Loucy (cell line): ENCODE measurements around the gene SLC39A3.

Experiments
- H2AFZ ChIP-seq: fragments of 200-600 bp; sonication (generic); 2 replicates; pipeline ENCODE4 v1.6.0; 2016; ENCODE audit warnings: antibody characterized with exemption, mild to moderate bottlenecking, low read length, moderate library complexity
- H3F3A ChIP-seq: fragments of 200-600 bp; 2 replicates; pipeline ENCODE4 v1.6.0; 2016; ENCODE audit warnings: antibody characterized with exemption, low read depth, mild to moderate bottlenecking
- H3K27me3 ChIP-seq: fragments of 200-600 bp; sonication (generic); 2 replicates; pipeline ENCODE4 v1.6.1; 2014; ENCODE audit warnings: low read length, mild to moderate bottlenecking; ENCODE audit not compliant: insufficient read depth, poor library complexity, severe bottlenecking
- H3K36me3 ChIP-seq: fragments of 200-600 bp; sonication (generic); 2 replicates; pipeline ENCODE4 v1.6.1; 2016; ENCODE audit warnings: low read length; ENCODE audit not compliant: insufficient read depth
- H3K4me1 ChIP-seq: fragments of 200-600 bp; sonication (generic); 2 replicates; pipeline ENCODE4 v1.5.1; 2014; ENCODE audit warnings: low read length, mild to moderate bottlenecking; ENCODE audit not compliant: insufficient read depth, poor library complexity, severe bottlenecking
- H3K4me2 ChIP-seq: fragments of 200-600 bp; sonication (generic); 2 replicates; pipeline ENCODE4 v1.6.0; 2014; ENCODE audit warnings: antibody characterized with exemption, low read length, low read depth, mild to moderate bottlenecking; ENCODE audit not compliant: poor library complexity, severe bottlenecking
- H3K4me3 ChIP-seq: fragments of 200-600 bp; sonication (generic); 2 replicates; pipeline ENCODE4 v1.5.1; 2014; ENCODE audit warnings: low read length, mild to moderate bottlenecking, mixed read lengths; ENCODE audit not compliant: poor library complexity, severe bottlenecking
- H3K79me2 ChIP-seq: fragments of 200-600 bp; sonication (generic); 2 replicates; pipeline ENCODE4 v1.6.1; 2014; ENCODE audit warnings: low read length; ENCODE audit not compliant: insufficient read depth
- H3K9ac ChIP-seq: fragments of 200-600 bp; sonication (generic); 2 replicates; pipeline ENCODE4 v1.6.0; 2014; ENCODE audit warnings: mild to moderate bottlenecking, low read depth, low read length, moderate library complexity; ENCODE audit not compliant: poor library complexity, severe bottlenecking
- H3K9me2 ChIP-seq: fragments of 200-600 bp; sonication (generic); replicated peaks from 2 replicates; pipeline ENCODE4 v1.6.1; 2016; ENCODE audit warnings: low read depth, low read length, mixed read lengths
- H3K9me3 ChIP-seq: fragments of 200-600 bp; sonication (generic); 2 replicates; pipeline ENCODE4 v1.6.1; 2014; ENCODE audit warnings: mild to moderate bottlenecking, antibody characterized with exemption, low read length, low read depth; ENCODE audit not compliant: insufficient read depth
- H4K20me1 ChIP-seq: fragments of 200-600 bp; sonication (generic); 2 replicates; pipeline ENCODE4 v1.6.0; 2014; ENCODE audit warnings: antibody characterized with exemption, low read length, mild to moderate bottlenecking; ENCODE audit not compliant: insufficient read depth, poor library complexity, severe bottlenecking
- EZH2phosphoT487 ChIP-seq: fragments of 200-600 bp; IDR thresholded peaks from 2 replicates; pipeline ENCODE4 v1.6.1; 2018; ENCODE audit warnings: antibody characterized with exemption, mild to moderate bottlenecking, moderate library complexity, borderline replicate concordance
- TF ChIP-seq, protein P1 (sequence below): fragments of 200-600 bp; sonication (generic); conservative IDR thresholded peaks from 2 replicates; pipeline ENCODE4 v1.5.1; 2014; ENCODE audit warnings: mild to moderate bottlenecking, antibody characterized with exemption, low read length

Gene SLC39A3, protein sequence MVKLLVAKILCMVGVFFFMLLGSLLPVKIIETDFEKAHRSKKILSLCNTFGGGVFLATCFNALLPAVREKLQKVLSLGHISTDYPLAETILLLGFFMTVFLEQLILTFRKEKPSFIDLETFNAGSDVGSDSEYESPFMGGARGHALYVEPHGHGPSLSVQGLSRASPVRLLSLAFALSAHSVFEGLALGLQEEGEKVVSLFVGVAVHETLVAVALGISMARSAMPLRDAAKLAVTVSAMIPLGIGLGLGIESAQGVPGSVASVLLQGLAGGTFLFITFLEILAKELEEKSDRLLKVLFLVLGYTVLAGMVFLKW

DNA sequence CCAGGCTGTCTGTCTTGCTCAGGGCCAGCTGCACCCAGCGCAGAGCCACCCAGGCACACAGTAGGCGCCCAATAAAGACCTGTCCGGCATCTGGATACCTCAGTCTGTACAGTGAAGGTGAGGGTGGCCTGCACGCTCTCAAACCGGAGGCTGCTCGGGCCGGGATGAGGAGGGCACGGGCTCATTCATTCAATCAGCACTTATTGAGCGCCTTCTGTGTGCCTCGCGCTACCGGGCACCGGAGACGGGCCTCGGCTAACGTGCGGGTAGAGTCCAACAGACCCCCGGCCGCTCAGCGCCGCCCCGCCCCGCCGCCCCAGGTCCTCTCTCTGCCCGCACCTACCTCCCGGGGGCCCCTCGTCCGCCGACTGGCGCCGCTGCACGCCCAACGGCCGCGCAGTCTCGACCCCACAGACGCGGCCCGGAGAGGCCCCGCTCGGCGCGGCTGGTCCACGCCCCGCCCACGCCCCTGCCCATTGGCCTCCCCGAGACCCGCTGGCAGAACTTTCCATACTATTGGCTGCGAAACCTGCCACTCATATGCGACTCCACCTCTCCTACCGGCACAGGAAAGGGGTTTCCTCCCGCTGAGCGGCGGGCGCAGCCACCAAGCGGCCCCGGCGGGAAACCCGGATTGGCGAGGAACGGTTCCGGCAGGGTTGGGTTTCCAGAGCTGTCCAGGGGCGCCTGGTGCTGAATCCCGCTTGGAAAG lies at the start of gene SLC39A3:
Gene SLC39A3, minus strand, starts transcription at position 416 of the 712 bp plus-strand sequence. CDS start 2,760 bp downstream, outside the sequence.
- no peak for TF ChIP-seq EZH2phosphoT487
- TF ChIP-seq, protein P1, sequence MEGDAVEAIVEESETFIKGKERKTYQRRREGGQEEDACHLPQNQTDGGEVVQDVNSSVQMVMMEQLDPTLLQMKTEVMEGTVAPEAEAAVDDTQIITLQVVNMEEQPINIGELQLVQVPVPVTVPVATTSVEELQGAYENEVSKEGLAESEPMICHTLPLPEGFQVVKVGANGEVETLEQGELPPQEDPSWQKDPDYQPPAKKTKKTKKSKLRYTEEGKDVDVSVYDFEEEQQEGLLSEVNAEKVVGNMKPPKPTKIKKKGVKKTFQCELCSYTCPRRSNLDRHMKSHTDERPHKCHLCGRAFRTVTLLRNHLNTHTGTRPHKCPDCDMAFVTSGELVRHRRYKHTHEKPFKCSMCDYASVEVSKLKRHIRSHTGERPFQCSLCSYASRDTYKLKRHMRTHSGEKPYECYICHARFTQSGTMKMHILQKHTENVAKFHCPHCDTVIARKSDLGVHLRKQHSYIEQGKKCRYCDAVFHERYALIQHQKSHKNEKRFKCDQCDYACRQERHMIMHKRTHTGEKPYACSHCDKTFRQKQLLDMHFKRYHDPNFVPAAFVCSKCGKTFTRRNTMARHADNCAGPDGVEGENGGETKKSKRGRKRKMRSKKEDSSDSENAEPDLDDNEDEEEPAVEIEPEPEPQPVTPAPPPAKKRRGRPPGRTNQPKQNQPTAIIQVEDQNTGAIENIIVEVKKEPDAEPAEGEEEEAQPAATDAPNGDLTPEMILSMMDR, result no peak
- Histone ChIP-seq H3K4me3 (peak within 1 kb of the TSS; percentile 100), H4K20me1 (peaks cover 42% of the 10 kb centered on the region), H3K36me3 (peaks cover 24% of the 10 kb centered on the region; the same call in 1 of the 2 replicates), H3K4me2 (peak within 1 kb of the TSS; percentile 78), H3K79me2 (peaks cover 45% of the 10 kb centered on the region), H3K9me3 (peaks cover 5% of the 10 kb centered on the region; the same call in 1 of the 2 replicates), H3K4me1 (peaks cover 17% of the 10 kb centered on the region), H3K9ac (peak within 1 kb of the TSS; percentile 98), H3K9me2 (no peaks in the 10 kb centered on the region), H2AFZ (peak within 1 kb of the TSS; percentile 64; the same call in 1 of the 2 replicates), H3F3A (peaks cover 6% of the 10 kb centered on the region), H3K27me3 (peaks cover 5% of the 10 kb centered on the region)

DNA sequence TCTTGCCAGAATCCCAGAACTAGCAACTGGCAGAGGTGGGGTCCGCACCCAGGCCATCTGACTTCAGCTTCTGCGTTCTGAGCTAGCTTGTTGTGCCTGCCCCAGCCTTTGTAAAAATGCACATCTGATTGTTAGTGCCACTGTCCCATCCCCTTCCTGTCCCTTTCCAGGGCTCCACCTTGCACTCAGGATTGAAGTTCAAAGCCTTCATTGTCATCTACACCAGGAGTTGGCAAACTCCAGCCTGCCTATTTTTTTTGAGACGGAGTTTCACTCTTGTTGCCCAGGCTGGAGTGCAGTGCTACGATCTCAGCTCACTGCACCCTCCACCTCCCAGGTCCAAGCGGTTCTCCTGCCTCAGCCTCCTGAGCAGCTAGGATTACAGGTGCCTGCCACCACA lies 48.4 kb upstream of the SLC39A3 start:
- H3K9ac ChIP-seq, result peak overlapping the region; percentile 16
- H3K4me2 ChIP-seq, result no peak overlapping the region
- no peak overlapping the region for H2AFZ ChIP-seq
- peaks cover 17% of the 10 kb centered on the region for H3K4me1 ChIP-seq
- H3K36me3 ChIP-seq, result no peaks in the 10 kb centered on the region; the same call in 1 of the 2 replicates
- no peaks in the 10 kb centered on the region for H3K9me2 ChIP-seq
- H3K79me2 ChIP-seq, result peaks cover 45% of the 10 kb centered on the region
- TF ChIP-seq, protein P1, result no peak
- no peak for TF ChIP-seq EZH2phosphoT487
- peaks cover 3% of the 10 kb centered on the region for H4K20me1 ChIP-seq
- no peaks in the 10 kb centered on the region for H3K27me3 ChIP-seq
- no peaks in the 10 kb centered on the region for H3F3A ChIP-seq
- no peak overlapping the region for H3K4me3 ChIP-seq
- H3K9me3 ChIP-seq, result no peaks in the 10 kb centered on the region

DNA sequence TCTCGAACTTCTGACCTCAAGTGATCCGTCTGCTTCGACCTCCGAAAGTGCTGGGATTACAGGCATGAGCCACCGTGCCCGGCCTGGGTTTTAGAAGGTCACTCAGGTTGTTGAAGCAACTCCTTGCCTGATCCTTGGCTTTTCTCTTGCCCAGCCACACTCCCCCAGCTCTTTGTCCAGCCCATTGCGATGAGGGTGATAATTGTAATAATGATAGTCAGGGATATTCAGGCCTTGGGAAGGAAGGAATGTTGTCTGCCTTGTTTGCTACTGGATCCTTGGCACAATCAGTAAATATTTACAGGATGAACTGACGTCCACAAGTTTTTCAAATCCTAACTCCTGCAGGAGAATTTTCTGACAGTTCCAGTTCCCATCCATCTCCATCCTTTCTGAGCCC lies 47.3 kb upstream of the SLC39A3 start:
- no peak for TF ChIP-seq EZH2phosphoT487
- TF ChIP-seq, protein P1, result no peak
- H4K20me1 ChIP-seq, result peaks cover 10% of the 10 kb centered on the region
- peaks cover 17% of the 10 kb centered on the region for H3K4me1 ChIP-seq
- peak overlapping the region; percentile 95 for H3K4me2 ChIP-seq
- H3K9me3 ChIP-seq, result no peaks in the 10 kb centered on the region
- no peak overlapping the region for H2AFZ ChIP-seq
- H3K27me3 ChIP-seq, result no peaks in the 10 kb centered on the region
- no peaks in the 10 kb centered on the region for H3K9me2 ChIP-seq
- peak overlapping the region; percentile 100 for H3K4me3 ChIP-seq
- H3K36me3 ChIP-seq, result no peaks in the 10 kb centered on the region; the same call in 1 of the 2 replicates
- H3F3A ChIP-seq, result no peaks in the 10 kb centered on the region
- peak overlapping the region; percentile 16 for H3K9ac ChIP-seq
- H3K79me2 ChIP-seq, result peaks cover 55% of the 10 kb centered on the region
